ENCODE results near the gene HRH2.

GRCh38 chr5:175701797-175702196, 43.9 kb downstream of the HRH2 start:
- TF ChIP-seq CTCF (IDR thresholded peaks at IDR 0.05) (no peak), POLR2A (IDR thresholded peaks at IDR 0.05) (no peak)
